Vagina (tissue), 2 donors: Measurements from ENCODE around the gene DDT. TPM values are rescaled to one million over a fixed set of nuclear protein-coding genes. Genes with fewer than 3 reads are reported as not detected.
"Not testable (repeated sequence)": the region's sequence is repeated elsewhere in the genome, so short reads cannot be mapped to it uniquely, and the experiment has no call there.

ENCODE experiments used
- DNase-seq, 2 donors: peaks; one replicate each; pipeline ENCODE4 v3.0.0-alpha.2; 2017; ENCODE audit errors: extremely low spot score in 2 of 2
- H3K27ac ChIP-seq: fragments of 200-600 bp; sonication (generic); one replicate; pipeline ENCODE4 v1.5.1; 2019
- H3K27me3 ChIP-seq: fragments of 200-600 bp; sonication (generic); one replicate; pipeline ENCODE4 v1.5.1; 2019
- H3K36me3 ChIP-seq, 2 donors: fragments of 200-600 bp; sonication (generic); one replicate each; pipeline ENCODE4 v1.5.1; 2017 to 2019
- H3K4me1 ChIP-seq: fragments of 200-600 bp; sonication (generic); one replicate; pipeline ENCODE4 v1.5.1; 2019
- H3K4me3 ChIP-seq, 2 donors: fragments of 200-600 bp; sonication (generic); 1 replicate in 1 of 2; 2 replicates in 1 of 2; pipeline ENCODE4 v1.5.1; 2016 to 2019
- H3K9me3 ChIP-seq: fragments of 200-600 bp; sonication (generic); one replicate; pipeline ENCODE4 v1.5.1; 2019
- POLR2A ChIP-seq, 2 donors: fragments of 450-650 bp; IDR thresholded peaks; one replicate each; pipeline ENCODE4 v1.6.1; 2017; ENCODE audit warnings: antibody characterized with exemption in 2 of 2, mild to moderate bottlenecking in 2 of 2, moderate library complexity in 2 of 2
- POLR2AphosphoS5 ChIP-seq, 2 donors: sonication (generic); formaldehyde crosslinking; IDR thresholded peaks; one replicate each; pipeline ENCODE4 v1.9.0; 2017; ENCODE audit warnings: antibody characterized with exemption in 2 of 2, mild to moderate bottlenecking in 2 of 2, low read depth in 1 of 2; ENCODE audit not compliant: insufficient read depth in 1 of 2
- intact Hi-C: fragments of 100-400 bp; cut with DNase I; formaldehyde crosslinking; loops from one replicate; pipeline ENCODE4 v1.15.1; 2023
- total RNA-seq: library from RNA; depleted of rRNA; stranded (reverse); fragments of >200 nt; gene quantifications from one replicate; pipeline ENCODE4 v1.2.3, GENCODE V29; 2016
- TF ChIP-seq, protein P1 (sequence below), 3 experiments: fragments of 450-650 bp in 2 of 3; fragments of 200-600 bp in 1 of 3; sonication (generic) in 1 of 3; IDR thresholded peaks; one replicate each; pipeline ENCODE4 v1.5.1; 2017 to 2019; ENCODE audit warnings: antibody characterized with exemption in 3 of 3, mild to moderate bottlenecking in 2 of 3, moderate library complexity in 2 of 3

Gene DDT
- total RNA-seq, 1 donor from 2014 or later, result 167 TPM

DNA sequence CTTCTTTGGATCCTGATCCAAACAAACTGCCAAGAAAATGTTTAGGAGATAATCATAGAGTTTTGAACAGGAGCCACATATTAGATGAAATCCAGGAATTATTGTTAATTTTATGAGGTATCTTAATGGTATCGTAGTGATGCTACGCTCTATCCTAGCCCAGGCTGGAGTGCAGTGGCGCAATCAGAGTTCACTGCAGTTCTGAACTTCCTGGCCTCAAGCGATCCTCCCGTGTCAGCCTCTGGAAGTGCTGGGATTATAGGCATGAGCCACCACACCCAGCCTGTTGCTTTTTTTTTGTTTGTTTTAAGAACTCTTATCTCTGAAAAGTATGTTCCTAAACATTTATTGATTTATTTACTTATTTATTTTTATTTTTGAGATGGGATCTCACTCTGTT is 28.6 kb upstream of the DDT start:
- intact Hi-C loops, result no loop called here
- DNase-seq, result no peak
- TF ChIP-seq POLR2A (IDR thresholded peaks at IDR 0.05) (no peak), POLR2AphosphoS5 (IDR thresholded peaks at IDR 0.05; ENCODE audit: insufficient read depth in 1 of 2, low read depth in 1 of 2) (no peak)
- TF ChIP-seq, protein P1, sequence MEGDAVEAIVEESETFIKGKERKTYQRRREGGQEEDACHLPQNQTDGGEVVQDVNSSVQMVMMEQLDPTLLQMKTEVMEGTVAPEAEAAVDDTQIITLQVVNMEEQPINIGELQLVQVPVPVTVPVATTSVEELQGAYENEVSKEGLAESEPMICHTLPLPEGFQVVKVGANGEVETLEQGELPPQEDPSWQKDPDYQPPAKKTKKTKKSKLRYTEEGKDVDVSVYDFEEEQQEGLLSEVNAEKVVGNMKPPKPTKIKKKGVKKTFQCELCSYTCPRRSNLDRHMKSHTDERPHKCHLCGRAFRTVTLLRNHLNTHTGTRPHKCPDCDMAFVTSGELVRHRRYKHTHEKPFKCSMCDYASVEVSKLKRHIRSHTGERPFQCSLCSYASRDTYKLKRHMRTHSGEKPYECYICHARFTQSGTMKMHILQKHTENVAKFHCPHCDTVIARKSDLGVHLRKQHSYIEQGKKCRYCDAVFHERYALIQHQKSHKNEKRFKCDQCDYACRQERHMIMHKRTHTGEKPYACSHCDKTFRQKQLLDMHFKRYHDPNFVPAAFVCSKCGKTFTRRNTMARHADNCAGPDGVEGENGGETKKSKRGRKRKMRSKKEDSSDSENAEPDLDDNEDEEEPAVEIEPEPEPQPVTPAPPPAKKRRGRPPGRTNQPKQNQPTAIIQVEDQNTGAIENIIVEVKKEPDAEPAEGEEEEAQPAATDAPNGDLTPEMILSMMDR (IDR thresholded peaks at IDR 0.05), result no peak

DNA sequence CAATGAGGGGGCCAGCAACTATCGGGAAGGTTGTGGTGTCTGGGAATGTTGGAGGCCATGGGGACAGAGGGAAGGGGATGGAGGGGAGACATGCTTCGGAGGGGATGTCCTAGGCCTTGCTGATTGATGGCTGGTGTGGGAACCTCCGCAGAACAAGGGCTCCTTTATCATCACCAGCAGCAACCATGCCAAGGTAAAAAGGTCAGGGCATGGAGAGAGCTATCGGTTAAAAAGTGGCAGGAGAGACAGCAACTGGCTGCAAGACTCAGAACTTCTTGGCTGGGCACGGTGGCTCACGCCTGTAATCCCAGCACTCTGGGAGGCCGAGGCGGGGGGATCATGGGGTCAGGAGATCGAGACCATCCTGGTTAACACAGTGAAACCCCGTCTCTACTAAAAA is 28.0 kb upstream of the DDT start:
- intact Hi-C loops, result no loop called here
- Histone ChIP-seq H3K4me1 (no peaks in the 10 kb centered on the region), H3K27ac (no peak overlapping the region), H3K27me3 (no peaks in the 10 kb centered on the region), H3K9me3 (no peaks in the 10 kb centered on the region), H3K36me3 (no peaks in the 10 kb centered on the region), H3K4me3 (no peak overlapping the region)
- DNase-seq, result no peak
- no peak for TF ChIP-seq POLR2A (IDR thresholded peaks at IDR 0.05)
- TF ChIP-seq, protein P1 (IDR thresholded peaks at IDR 0.05), result no peak
- TF ChIP-seq POLR2AphosphoS5 (IDR thresholded peaks at IDR 0.05; ENCODE audit: insufficient read depth in 1 of 2, low read depth in 1 of 2), result no peak

More for the DNA sequence above, 28.6 kb upstream of the DDT start:
- no peak overlapping the region for H3K4me3 ChIP-seq
- no peaks in the 10 kb centered on the region for H3K9me3 ChIP-seq
- no peaks in the 10 kb centered on the region for H3K36me3 ChIP-seq
- no peaks in the 10 kb centered on the region for H3K4me1 ChIP-seq
- no peaks in the 10 kb centered on the region for H3K27me3 ChIP-seq
- H3K27ac ChIP-seq, result no peak overlapping the region

DNA sequence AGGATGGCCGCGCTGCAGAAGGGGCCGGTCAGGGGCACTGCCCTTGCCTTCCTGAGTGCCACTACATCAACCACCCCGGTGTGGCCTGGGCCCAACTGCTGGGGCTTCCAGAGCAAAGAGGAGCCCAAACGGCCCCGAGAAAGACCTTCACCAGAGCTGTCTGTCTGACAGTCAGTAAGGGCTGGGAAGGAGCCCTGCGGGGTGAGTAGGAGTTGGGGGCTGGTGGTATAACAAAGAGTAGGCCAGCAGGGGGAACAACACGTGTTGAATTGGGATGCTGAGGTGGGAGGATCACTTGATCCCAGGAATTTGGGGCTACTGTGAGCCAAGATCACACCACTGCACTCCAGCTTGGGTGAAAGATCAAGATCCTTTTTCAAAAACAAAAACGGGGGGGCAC is 27.1 kb upstream of the DDT start:
- Histone ChIP-seq H3K4me1 (no peaks in the 10 kb centered on the region), H3K36me3 (no peaks in the 10 kb centered on the region), H3K27me3 (no peaks in the 10 kb centered on the region), H3K4me3 (no peak overlapping the region), H3K27ac (no peak overlapping the region), H3K9me3 (no peaks in the 10 kb centered on the region)
- DNase-seq, result no peak
- no peak for TF ChIP-seq POLR2A (IDR thresholded peaks at IDR 0.05)
- TF ChIP-seq, protein P1 (IDR thresholded peaks at IDR 0.05), result no peak
- no peak for TF ChIP-seq POLR2AphosphoS5 (IDR thresholded peaks at IDR 0.05; ENCODE audit: insufficient read depth in 1 of 2, low read depth in 1 of 2)
- intact Hi-C loops, result no loop called here

DNA sequence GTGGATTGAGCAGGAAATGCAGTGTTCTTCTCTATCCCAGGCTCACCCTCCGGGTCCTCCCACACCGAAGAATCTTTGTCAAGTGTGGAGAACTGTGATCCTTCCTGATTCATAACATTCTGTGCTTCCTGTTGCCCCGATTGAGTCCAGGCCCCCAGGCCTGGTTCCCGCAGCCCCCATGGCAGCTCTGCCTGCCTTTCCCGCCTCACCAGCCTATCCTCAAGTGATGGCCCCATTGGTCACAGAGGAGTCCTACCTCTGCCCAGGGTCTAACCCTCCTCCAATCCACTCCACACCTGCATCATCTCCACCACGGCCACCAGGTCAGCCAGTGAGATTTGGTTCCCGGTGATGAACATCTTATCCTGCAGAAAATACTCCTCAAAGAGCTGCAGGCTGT is 25.5 kb upstream of the DDT start:
- H3K4me3 ChIP-seq, intact Hi-C loops, H3K36me3 ChIP-seq, H3K27ac ChIP-seq, H3K27me3 ChIP-seq, DNase-seq, H3K4me1 ChIP-seq, H3K9me3 ChIP-seq: not testable (repeated sequence)

DNA sequence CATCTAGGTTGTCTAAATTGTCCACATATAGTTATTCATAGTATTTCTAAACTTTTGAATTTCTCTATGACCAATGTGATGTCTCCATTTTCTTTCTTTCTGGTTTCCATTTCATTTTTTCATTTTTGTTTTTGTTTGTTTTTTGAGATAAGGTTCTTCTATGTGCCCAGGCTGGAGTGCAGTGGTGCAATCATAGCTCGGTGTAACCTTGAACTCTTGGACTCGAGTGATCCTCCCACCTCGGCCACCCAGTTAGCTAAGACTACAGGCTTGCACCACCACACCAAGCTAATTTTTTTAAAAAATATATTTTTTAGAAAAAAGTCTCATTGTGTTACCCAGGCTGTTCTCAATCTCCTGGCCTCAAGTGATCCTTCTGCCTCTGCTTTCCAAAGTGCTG is 22.9 kb upstream of the DDT start:
- no peaks in the 10 kb centered on the region for H3K27me3 ChIP-seq
- intact Hi-C loops, result no loop called here

DNA sequence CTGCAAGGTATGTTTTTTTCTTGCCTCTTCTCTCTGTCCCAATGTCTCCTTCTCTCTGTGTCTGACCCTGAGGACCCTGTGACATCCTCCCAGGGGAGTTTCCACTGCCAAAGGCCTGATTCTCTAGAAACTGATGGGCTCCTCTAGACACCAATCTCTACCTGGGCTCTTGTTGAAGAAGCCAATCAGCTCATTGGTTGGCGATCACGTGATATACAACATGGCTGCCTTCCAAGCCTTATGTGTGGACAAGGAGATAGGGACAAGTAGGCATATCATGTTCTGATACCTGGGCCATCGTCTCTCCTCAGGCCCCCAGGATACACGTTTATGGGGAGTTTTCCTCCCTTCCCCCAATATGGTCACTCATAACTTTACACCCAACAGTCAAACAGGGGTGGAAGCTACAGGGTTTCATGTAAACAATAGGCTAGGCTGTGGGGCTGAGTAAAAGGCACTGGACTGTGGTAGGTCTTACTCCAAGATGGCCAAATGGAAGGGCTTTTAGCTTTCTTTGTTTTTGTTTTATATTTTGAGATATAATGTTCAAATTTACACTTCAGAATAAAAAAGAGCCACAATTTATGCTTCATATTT is 19.4 kb upstream of the DDT start:
- not testable (repeated sequence) for DNase-seq, H3K9me3 ChIP-seq

More for the DNA sequence above, 22.9 kb upstream of the DDT start:
- no peaks in the 10 kb centered on the region for H3K4me1 ChIP-seq
- no peaks in the 10 kb centered on the region for H3K9me3 ChIP-seq
- no peak overlapping the region for H3K27ac ChIP-seq
- H3K36me3 ChIP-seq, result no peaks in the 10 kb centered on the region
- TF ChIP-seq, protein P1 (IDR thresholded peaks at IDR 0.05), result no peak
- no peak for TF ChIP-seq POLR2AphosphoS5 (IDR thresholded peaks at IDR 0.05; ENCODE audit: insufficient read depth in 1 of 2, low read depth in 1 of 2)
- TF ChIP-seq POLR2A (IDR thresholded peaks at IDR 0.05), result no peak
- no peak overlapping the region for H3K4me3 ChIP-seq
- no peak for DNase-seq

DNA sequence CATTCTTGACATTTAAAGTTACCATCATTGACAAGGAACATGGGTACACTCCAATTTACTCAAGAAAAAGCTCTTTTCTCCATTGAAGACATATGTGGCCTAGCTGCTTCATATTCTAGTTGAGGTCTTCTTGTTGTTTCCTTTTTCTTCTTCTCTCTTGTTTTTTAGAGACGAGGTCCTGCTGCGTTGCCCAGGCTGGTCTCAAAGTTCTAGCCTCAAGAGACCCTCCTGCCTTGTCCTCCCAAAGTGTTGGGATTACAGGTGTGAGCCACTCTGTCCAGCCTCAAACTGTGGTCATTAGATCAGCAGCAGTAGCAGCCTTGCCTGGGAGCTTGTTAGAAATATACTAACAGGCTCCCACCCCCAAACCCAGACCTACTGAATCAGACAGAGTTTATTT is 18.8 kb upstream of the DDT start:
- H3K27ac ChIP-seq, H3K9me3 ChIP-seq, H3K4me1 ChIP-seq, intact Hi-C loops, H3K4me3 ChIP-seq, H3K27me3 ChIP-seq, DNase-seq, H3K36me3 ChIP-seq: not testable (repeated sequence)

More for the DNA sequence above, 19.4 kb upstream of the DDT start:
- intact Hi-C loops, H3K27me3 ChIP-seq, H3K36me3 ChIP-seq, H3K27ac ChIP-seq, H3K4me3 ChIP-seq, H3K4me1 ChIP-seq: not testable (repeated sequence)

DNA sequence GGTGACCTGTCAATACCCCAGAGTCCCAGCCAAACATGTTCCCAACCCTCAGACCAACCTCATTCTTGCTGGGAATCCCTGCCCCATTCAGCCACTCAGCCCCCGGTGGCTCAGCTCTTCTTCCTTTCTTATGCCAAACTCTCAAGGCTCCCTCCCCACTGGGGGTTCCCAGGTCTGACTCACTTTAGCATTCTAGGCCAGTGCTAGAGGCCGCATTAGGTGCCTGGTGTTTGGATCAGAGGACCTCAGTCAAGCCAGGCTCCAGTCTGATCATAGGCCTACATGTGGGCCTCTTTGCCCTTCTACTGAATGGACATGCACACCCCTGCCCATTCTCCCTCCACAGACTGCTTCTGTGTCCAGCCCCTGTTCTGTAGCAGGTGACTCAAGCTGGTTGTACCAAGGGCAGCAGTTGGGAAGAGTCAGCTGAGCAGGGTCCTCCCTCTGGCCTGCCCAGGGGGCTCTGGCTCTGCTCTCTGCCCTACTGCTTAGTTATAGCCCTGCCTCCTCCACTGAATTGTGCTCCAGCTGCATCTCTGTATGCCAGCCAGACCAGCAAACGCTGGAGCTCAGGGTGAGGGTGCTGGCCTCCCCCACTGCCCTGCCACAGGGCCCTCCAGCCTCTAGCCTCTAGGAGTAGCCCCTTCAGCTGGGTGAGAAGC is 15.5 kb upstream of the DDT start:
- H3K27me3 ChIP-seq, H3K36me3 ChIP-seq, DNase-seq, H3K4me3 ChIP-seq, H3K4me1 ChIP-seq, H3K27ac ChIP-seq, intact Hi-C loops, H3K9me3 ChIP-seq: not testable (repeated sequence)
